CD4-positive, alpha-beta T cell treated with Interleukin-21 for 1 hour (primary cell): ENCODE data around the gene MFSD1.

Experiments used
- DNase-seq: peaks from one replicate; pipeline ENCODE4 v3.0.0-alpha.2; 2020

Gene MFSD1

GRCh38 chr3:158801696-158802408 lies at the start of gene MFSD1:
Gene MFSD1 (plus strand): TSS chr3:158802054. CDS start chr3:158802153, 99 bp downstream.
- peak; percentile 89 for DNase-seq

GRCh38 chr3:158753854-158754253 lies 48.0 kb upstream of the MFSD1 start:
- no peak for DNase-seq

GRCh38 chr3:158755421-158755820 lies 46.4 kb upstream of the MFSD1 start:
- no peak for DNase-seq

GRCh38 chr3:158761350-158761749 lies 40.5 kb upstream of the MFSD1 start:
- DNase-seq: no peak

- no peak for DNase-seq
Measured at GRCh38 chr3:158762701-158763100, 39.2 kb upstream of the MFSD1 start.

- no peak for DNase-seq
Measured at GRCh38 chr3:158763421-158763820, 38.4 kb upstream of the MFSD1 start.

GRCh38 chr3:158765518-158766205 lies 36.2 kb upstream of the MFSD1 start:
- DNase-seq: no peak

GRCh38 chr3:158766364-158766763 lies 35.5 kb upstream of the MFSD1 start:
- DNase-seq: no peak

GRCh38 chr3:158768361-158768787 lies 33.5 kb upstream of the MFSD1 start:
- no peak for DNase-seq

- no peak for DNase-seq
Measured at GRCh38 chr3:158768881-158769543, 32.8 kb upstream of the MFSD1 start.

- DNase-seq: no peak
Measured at GRCh38 chr3:158769549-158769948, 32.3 kb upstream of the MFSD1 start.

- no peak for DNase-seq
Measured at GRCh38 chr3:158769952-158770740, 31.7 kb upstream of the MFSD1 start.

- no peak for DNase-seq
Measured at GRCh38 chr3:158770741-158771350, 31.0 kb upstream of the MFSD1 start.

GRCh38 chr3:158771577-158771976 lies 30.3 kb upstream of the MFSD1 start:
- no peak for DNase-seq

- no peak for DNase-seq
Measured at GRCh38 chr3:158771982-158772381, 29.9 kb upstream of the MFSD1 start.

- DNase-seq: no peak
Measured at GRCh38 chr3:158773166-158773565, 28.7 kb upstream of the MFSD1 start.

- no peak for DNase-seq
Measured at GRCh38 chr3:158773845-158774830, 27.7 kb upstream of the MFSD1 start.

GRCh38 chr3:158774965-158775364 lies 26.9 kb upstream of the MFSD1 start:
- no peak for DNase-seq

GRCh38 chr3:158775426-158776410 lies 26.1 kb upstream of the MFSD1 start:
- no peak for DNase-seq

GRCh38 chr3:158776531-158776930 lies 25.3 kb upstream of the MFSD1 start:
- no peak for DNase-seq
